HFF-Myc (cell line): Measurements from ENCODE around the gene PZP.
"Not testable (repeated sequence)": the region's sequence is repeated elsewhere in the genome, so short reads cannot be mapped to it uniquely, and the experiment has no call there.

Source experiments
- DNase-seq: peaks from one replicate; pipeline ENCODE4 v3.0.0-alpha.2; 2011; ENCODE audit warnings: low read depth; ENCODE audit errors: extremely low read depth
- H3K4me3 ChIP-seq: replicated peaks from 2 replicates; pipeline ENCODE4 v1.5.1; 2011; ENCODE audit warnings: low read depth, mild to moderate bottlenecking, control low read depth, low read length
- CTCF ChIP-seq: IDR thresholded peaks from 2 replicates; pipeline ENCODE4 v1.5.1; 2012; ENCODE audit warnings: mild to moderate bottlenecking, low read depth, low read length, control low read depth; ENCODE audit errors: missing control alignments

PZP gene

GRCh38 chr12:9235519-9235918 is 27.3 kb upstream of the PZP start:
- no peak overlapping the region for H3K4me3 ChIP-seq
- no peak for TF ChIP-seq CTCF
- no peak for DNase-seq

GRCh38 chr12:9227950-9228349 is 19.8 kb upstream of the PZP start:
- no peak for DNase-seq
- no peak overlapping the region for H3K4me3 ChIP-seq
- TF ChIP-seq CTCF = no peak

- no peak for DNase-seq
- no peak for TF ChIP-seq CTCF
Measured at GRCh38 chr12:9223830-9224229, 15.6 kb upstream of the PZP start.

GRCh38 chr12:9221483-9221882 is 13.3 kb upstream of the PZP start:
- no peak overlapping the region for H3K4me3 ChIP-seq
- TF ChIP-seq CTCF = no peak
- DNase-seq = no peak

More at GRCh38 chr12:9223830-9224229, 15.6 kb upstream of the PZP start:
- H3K4me3 ChIP-seq = no peak overlapping the region

GRCh38 chr12:9221011-9221410 is 12.8 kb upstream of the PZP start:
- not testable (repeated sequence) for DNase-seq, H3K4me3 ChIP-seq

GRCh38 chr12:9214534-9214933 is 6.3 kb upstream of the PZP start:
- TF ChIP-seq CTCF = no peak
- H3K4me3 ChIP-seq = no peak overlapping the region
- DNase-seq = no peak

GRCh38 chr12:9211687-9212086 is 3.5 kb upstream of the PZP start:
- TF ChIP-seq CTCF = no peak
- DNase-seq = no peak
- no peak overlapping the region for H3K4me3 ChIP-seq
